T47D (cell line): ENCODE results near the gene TULP1.

Experiments used
- DNase-seq, 2 experiments: peaks; one replicate each; pipeline versions ENCODE4 v3.0.0 to v3.0.0-alpha.2; 2011 to 2012; ENCODE audit warnings: low read depth in 1 of 2, low spot score in 1 of 2
- JUND ChIP-seq: IDR thresholded peaks from 2 replicates; pipeline ENCODE4 v1.6.1; 2012; ENCODE audit warnings: low read depth
- in situ Hi-C: cut with HindIII; loops from 2 replicates; pipeline ENCODE4 v1.10.0; 2016; ENCODE audit warnings: low sequenced_read_pairs, low pct_unique_long_range_greater_than_20kb

The TULP1 gene

DNA sequence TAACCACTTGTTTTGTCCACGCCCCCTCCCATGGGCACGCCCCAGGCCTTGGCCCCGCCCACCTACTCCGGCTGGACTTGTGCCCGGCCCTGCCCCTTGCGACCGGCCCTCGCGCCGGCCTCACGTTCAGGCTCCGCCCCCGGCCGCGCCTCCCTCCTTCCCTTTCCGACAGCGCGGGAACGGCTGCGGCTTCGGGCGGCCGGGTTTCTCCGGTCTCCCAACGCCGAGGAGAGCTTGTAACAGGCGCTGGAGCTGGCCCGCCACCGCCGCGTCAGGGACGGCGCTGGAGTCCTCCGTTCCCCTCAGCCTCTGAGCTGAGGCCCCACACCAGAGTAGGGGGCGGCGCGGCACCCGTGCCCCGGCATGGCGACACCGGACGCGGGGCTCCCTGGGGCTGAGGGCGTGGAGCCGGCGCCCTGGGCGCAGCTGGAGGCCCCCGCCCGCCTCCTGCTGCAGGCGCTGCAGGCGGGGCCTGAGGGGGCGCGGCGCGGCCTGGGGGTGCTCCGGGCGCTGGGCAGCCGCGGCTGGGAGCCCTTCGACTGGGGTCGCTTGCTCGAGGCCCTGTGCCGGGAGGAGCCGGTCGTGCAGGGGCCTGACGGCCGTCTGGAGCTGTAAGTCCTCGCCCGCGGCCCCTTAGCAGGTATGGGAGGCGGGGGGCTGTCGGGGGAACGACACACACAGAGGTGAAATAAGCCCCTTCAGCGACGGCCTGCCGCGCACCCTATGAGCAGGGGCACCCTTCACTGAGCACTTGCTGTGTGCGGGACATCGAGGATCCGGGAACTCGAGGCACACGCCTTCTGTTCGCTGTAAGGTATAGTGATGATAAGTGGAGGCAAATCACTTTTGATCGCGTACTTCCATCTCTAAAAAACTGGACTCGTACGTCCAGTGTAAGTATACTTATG is 60.3 kb downstream of the TULP1 start, which contains the start of gene FANCE:
FANCE (plus strand) TSS at position 156 of the 908 bp plus-strand sequence; CDS start at position 364, 208 bp downstream.
- TF ChIP-seq JUND, result no peak
- DNase-seq, result peak; percentile 78 to 95
- in situ Hi-C loops, result no loop called here

- in situ Hi-C loops, result no loop called here
- TF ChIP-seq JUND, result no peak
- no peak for DNase-seq
These were observed 61.1 kb downstream of the TULP1 start for GRCh38 chr6:35451354-35452182.

DNA sequence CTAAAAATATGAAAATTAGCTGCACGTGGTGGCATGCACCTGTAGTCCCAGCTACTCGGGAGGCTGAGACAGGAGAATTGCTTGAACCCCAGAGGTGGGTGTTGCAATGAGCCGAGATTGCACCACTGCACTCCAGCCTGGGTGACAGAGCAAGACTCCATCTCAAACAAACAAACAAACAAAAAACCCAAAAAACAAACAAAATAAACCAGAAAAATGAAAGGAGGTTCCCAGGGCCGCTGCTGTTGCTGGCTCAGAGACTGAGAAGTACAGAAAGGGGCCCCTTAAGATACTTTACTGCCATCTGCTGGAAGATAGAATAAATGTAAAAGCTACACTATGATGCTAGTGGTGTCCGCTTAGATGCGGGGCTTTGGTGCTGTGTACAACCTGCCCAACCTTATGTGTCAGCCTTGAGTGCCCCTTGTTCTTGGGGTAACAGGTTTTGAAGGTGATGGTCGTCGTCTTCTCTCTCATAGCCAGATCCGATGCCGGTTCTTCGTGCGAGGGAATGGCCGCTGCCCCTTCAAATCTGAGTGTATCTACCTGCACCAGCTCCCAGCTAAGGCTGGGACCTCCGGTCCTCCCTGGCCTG is 63.3 kb downstream of the TULP1 start:
- in situ Hi-C loops, result no loop called here
- peak; percentile 70 to 78 for DNase-seq

DNA sequence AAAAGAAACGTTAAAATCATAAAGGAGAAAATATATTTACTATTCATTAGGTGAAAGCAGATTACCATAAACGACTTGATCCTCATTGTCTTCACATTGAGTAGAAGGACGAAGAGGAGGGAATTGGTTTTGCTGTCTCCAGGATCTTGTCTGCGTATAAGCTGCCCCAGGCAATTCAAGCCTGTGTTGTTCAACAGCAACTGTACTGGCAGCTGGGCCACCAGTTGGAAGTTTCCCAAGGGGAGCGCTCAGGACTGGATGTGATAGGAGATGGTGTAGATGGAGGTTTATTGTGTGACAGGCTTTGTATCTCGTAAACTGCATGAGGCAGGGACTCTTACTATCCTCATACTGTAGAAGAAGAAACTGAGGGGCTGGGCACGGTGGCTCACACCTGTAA is 64.5 kb downstream of the TULP1 start:
- no peak for DNase-seq
- in situ Hi-C loops, result no loop called here
- no peak for TF ChIP-seq JUND

More for the DNA sequence above, 63.3 kb downstream of the TULP1 start:
- TF ChIP-seq JUND, result no peak
